ENCODE measurements around the gene IP6K1.
"Not testable (repeated sequence)": the region's sequence is repeated elsewhere in the genome, so short reads cannot be mapped to it uniquely, and the experiment has no call there.

The IP6K1 gene

GRCh38 chr3:49705390-49705960, 80.9 kb downstream of the IP6K1 start:
- Histone ChIP-seq H3K27ac (ENCODE audit: low read depth, low read length, severe bottlenecking) (no peak overlapping the region), H3K36me3 (ENCODE audit: control insufficient read depth, insufficient read depth, low read length) (peaks cover 26% of the 10 kb centered on the region), H3K9me3 (ENCODE audit: control insufficient read depth, low read length) (no peaks in the 10 kb centered on the region), H3K4me3 (ENCODE audit: extremely low read depth, insufficient read depth, low read length, poor library complexity, severe bottlenecking) (no peak overlapping the region), H3K4me1 (ENCODE audit: control insufficient read depth, insufficient read depth, low read length, poor library complexity, severe bottlenecking) (no peaks in the 10 kb centered on the region)
- 97% methylated on average over 10 to 14 of the region's 17 CpGs for WGBS, 2 experiments (ENCODE audit: insufficient coverage in 2 of 2)

GRCh38 chr3:49704629-49705028, 81.7 kb downstream of the IP6K1 start:
- Histone ChIP-seq H3K9me3 (ENCODE audit: control insufficient read depth, low read length) (no peaks in the 10 kb centered on the region), H3K27ac (ENCODE audit: low read depth, low read length, severe bottlenecking) (no peak overlapping the region), H3K36me3 (ENCODE audit: control insufficient read depth, insufficient read depth, low read length) (peaks cover 33% of the 10 kb centered on the region), H3K4me3 (ENCODE audit: extremely low read depth, insufficient read depth, low read length, poor library complexity, severe bottlenecking) (no peak overlapping the region), H3K4me1 (ENCODE audit: control insufficient read depth, insufficient read depth, low read length, poor library complexity, severe bottlenecking) (no peaks in the 10 kb centered on the region)
- WGBS, 2 experiments (ENCODE audit: insufficient coverage in 2 of 2), result 94 to 95% methylated on average over 7 to 8 of the region's 8 CpGs

GRCh38 chr3:49703956-49704355, 82.4 kb downstream of the IP6K1 start:
- Histone ChIP-seq H3K9me3 (ENCODE audit: control insufficient read depth, low read length) (no peaks in the 10 kb centered on the region), H3K36me3 (ENCODE audit: control insufficient read depth, insufficient read depth, low read length) (peaks cover 33% of the 10 kb centered on the region), H3K27ac (ENCODE audit: low read depth, low read length, severe bottlenecking) (no peak overlapping the region), H3K4me3 (ENCODE audit: extremely low read depth, insufficient read depth, low read length, poor library complexity, severe bottlenecking) (no peak overlapping the region), H3K4me1 (ENCODE audit: control insufficient read depth, insufficient read depth, low read length, poor library complexity, severe bottlenecking) (peaks cover 5% of the 10 kb centered on the region)
- WGBS, 2 experiments (ENCODE audit: insufficient coverage in 2 of 2), result 90 to 99% methylated on average over 4 to 7 of the region's 7 CpGs

- Histone ChIP-seq H3K27ac (ENCODE audit: low read depth, low read length, severe bottlenecking) (no peak overlapping the region), H3K36me3 (ENCODE audit: control insufficient read depth, insufficient read depth, low read length) (peaks cover 33% of the 10 kb centered on the region), H3K4me3 (ENCODE audit: extremely low read depth, insufficient read depth, low read length, poor library complexity, severe bottlenecking) (no peak overlapping the region), H3K4me1 (ENCODE audit: control insufficient read depth, insufficient read depth, low read length, poor library complexity, severe bottlenecking) (peaks cover 8% of the 10 kb centered on the region), H3K9me3 (ENCODE audit: control insufficient read depth, low read length) (no peaks in the 10 kb centered on the region)
- 78 to 82% methylated on average over 9 to 10 of the region's 14 CpGs for WGBS, 2 experiments (ENCODE audit: insufficient coverage in 2 of 2)
These were observed 82.9 kb downstream of the IP6K1 start for GRCh38 chr3:49703443-49703927.

- no peak overlapping the region for H3K27ac ChIP-seq (ENCODE audit: low read depth, low read length, severe bottlenecking)
- no peak overlapping the region for H3K4me3 ChIP-seq (ENCODE audit: extremely low read depth, insufficient read depth, low read length, poor library complexity, severe bottlenecking)
- H3K9me3 ChIP-seq (ENCODE audit: control insufficient read depth, low read length), result no peaks in the 10 kb centered on the region
- H3K36me3 ChIP-seq (ENCODE audit: control insufficient read depth, insufficient read depth, low read length), result peaks cover 38% of the 10 kb centered on the region
- H3K4me1 ChIP-seq (ENCODE audit: control insufficient read depth, insufficient read depth, low read length, poor library complexity, severe bottlenecking), result peaks cover 8% of the 10 kb centered on the region
- 94 to 98% methylated on average over 10 of the region's 11 CpGs for WGBS, 2 experiments (ENCODE audit: insufficient coverage in 2 of 2)
These were observed 83.7 kb downstream of the IP6K1 start for GRCh38 chr3:49702672-49703071.

- H3K36me3 ChIP-seq (ENCODE audit: control insufficient read depth, insufficient read depth, low read length), result peaks cover 38% of the 10 kb centered on the region
- no peaks in the 10 kb centered on the region for H3K9me3 ChIP-seq (ENCODE audit: control insufficient read depth, low read length)
- H3K4me1 ChIP-seq (ENCODE audit: control insufficient read depth, insufficient read depth, low read length, poor library complexity, severe bottlenecking), result peaks cover 8% of the 10 kb centered on the region
- 71 to 83% methylated on average over 9 to 21 of the region's 21 CpGs for WGBS, 2 experiments (ENCODE audit: insufficient coverage in 2 of 2)
- no peak overlapping the region for H3K4me3 ChIP-seq (ENCODE audit: extremely low read depth, insufficient read depth, low read length, poor library complexity, severe bottlenecking)
- H3K27ac ChIP-seq (ENCODE audit: low read depth, low read length, severe bottlenecking), result no peak overlapping the region
These were observed 84.8 kb downstream of the IP6K1 start for GRCh38 chr3:49701388-49702077.

- H3K9me3 ChIP-seq (ENCODE audit: control insufficient read depth, low read length), result no peaks in the 10 kb centered on the region
- H3K36me3 ChIP-seq (ENCODE audit: control insufficient read depth, insufficient read depth, low read length), result peaks cover 34% of the 10 kb centered on the region
- no peak overlapping the region for H3K27ac ChIP-seq (ENCODE audit: low read depth, low read length, severe bottlenecking)
- H3K4me3 ChIP-seq (ENCODE audit: extremely low read depth, insufficient read depth, low read length, poor library complexity, severe bottlenecking), result no peak overlapping the region
- peaks cover 8% of the 10 kb centered on the region for H3K4me1 ChIP-seq (ENCODE audit: control insufficient read depth, insufficient read depth, low read length, poor library complexity, severe bottlenecking)
- WGBS, 2 experiments (ENCODE audit: insufficient coverage in 2 of 2), result 76 to 89% methylated on average over 13 of the region's 13 CpGs
These were observed 85.8 kb downstream of the IP6K1 start for GRCh38 chr3:49700453-49701128.

GRCh38 chr3:49700014-49700413, 86.3 kb downstream of the IP6K1 start:
- H3K27ac ChIP-seq (ENCODE audit: low read depth, low read length, severe bottlenecking), result no peak overlapping the region
- H3K36me3 ChIP-seq (ENCODE audit: control insufficient read depth, insufficient read depth, low read length), result peaks cover 32% of the 10 kb centered on the region
- peaks cover 8% of the 10 kb centered on the region for H3K4me1 ChIP-seq (ENCODE audit: control insufficient read depth, insufficient read depth, low read length, poor library complexity, severe bottlenecking)
- no peak overlapping the region for H3K4me3 ChIP-seq (ENCODE audit: extremely low read depth, insufficient read depth, low read length, poor library complexity, severe bottlenecking)
- WGBS, 2 experiments (ENCODE audit: insufficient coverage in 2 of 2), result 89 to 94% methylated on average over 7 to 8 of the region's 8 CpGs
- H3K9me3 ChIP-seq (ENCODE audit: control insufficient read depth, low read length), result no peaks in the 10 kb centered on the region

GRCh38 chr3:49699281-49699979, 86.9 kb downstream of the IP6K1 start:
- Histone ChIP-seq H3K36me3 (ENCODE audit: control insufficient read depth, insufficient read depth, low read length) (peaks cover 28% of the 10 kb centered on the region), H3K27ac (ENCODE audit: low read depth, low read length, severe bottlenecking) (no peak overlapping the region), H3K4me1 (ENCODE audit: control insufficient read depth, insufficient read depth, low read length, poor library complexity, severe bottlenecking) (peaks cover 8% of the 10 kb centered on the region), H3K9me3 (ENCODE audit: control insufficient read depth, low read length) (no peaks in the 10 kb centered on the region), H3K4me3 (ENCODE audit: extremely low read depth, insufficient read depth, low read length, poor library complexity, severe bottlenecking) (no peak overlapping the region)
- 92 to 97% methylated on average over 7 to 10 of the region's 16 CpGs for WGBS, 2 experiments (ENCODE audit: insufficient coverage in 2 of 2)

- not testable (repeated sequence) for H3K9me3 ChIP-seq (ENCODE audit: control insufficient read depth, low read length); H3K27ac ChIP-seq (ENCODE audit: low read depth, low read length, severe bottlenecking); H3K4me1 ChIP-seq (ENCODE audit: control insufficient read depth, insufficient read depth, low read length, poor library complexity, severe bottlenecking); H3K4me3 ChIP-seq (ENCODE audit: extremely low read depth, insufficient read depth, low read length, poor library complexity, severe bottlenecking)
- WGBS, 2 experiments (ENCODE audit: insufficient coverage in 2 of 2), result 90 to 100% methylated on average over 1 to 3 of the region's 4 CpGs
- peaks cover 12% of the 10 kb centered on the region for H3K36me3 ChIP-seq (ENCODE audit: control insufficient read depth, insufficient read depth, low read length)
These were observed 90.9 kb downstream of the IP6K1 start for GRCh38 chr3:49695350-49696015.
